Measurements from ENCODE around the gene DCTN4.

Gene DCTN4

DNA sequence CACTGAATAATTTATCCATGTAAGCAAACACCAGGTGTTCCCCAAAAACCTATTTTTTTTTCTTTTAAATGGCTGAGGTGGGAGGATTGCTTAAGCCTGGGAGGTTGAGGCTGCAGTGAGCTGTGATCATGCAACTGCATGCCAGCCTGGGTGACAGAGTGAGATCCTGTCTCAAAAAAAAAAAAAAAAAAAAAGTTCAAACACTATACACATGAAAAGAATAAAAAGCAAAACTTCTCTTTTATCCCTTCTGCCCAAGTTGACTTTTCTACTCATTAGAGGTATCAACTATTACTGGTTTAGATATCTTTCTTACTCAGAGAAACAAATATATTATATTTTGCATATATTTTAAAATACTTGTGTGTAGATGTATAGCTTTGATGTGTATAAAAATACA, 17.8 kb downstream of the DCTN4 start:
- DNase-seq (ENCODE audit: low read depth in 2 of 2), result no peak

DNA sequence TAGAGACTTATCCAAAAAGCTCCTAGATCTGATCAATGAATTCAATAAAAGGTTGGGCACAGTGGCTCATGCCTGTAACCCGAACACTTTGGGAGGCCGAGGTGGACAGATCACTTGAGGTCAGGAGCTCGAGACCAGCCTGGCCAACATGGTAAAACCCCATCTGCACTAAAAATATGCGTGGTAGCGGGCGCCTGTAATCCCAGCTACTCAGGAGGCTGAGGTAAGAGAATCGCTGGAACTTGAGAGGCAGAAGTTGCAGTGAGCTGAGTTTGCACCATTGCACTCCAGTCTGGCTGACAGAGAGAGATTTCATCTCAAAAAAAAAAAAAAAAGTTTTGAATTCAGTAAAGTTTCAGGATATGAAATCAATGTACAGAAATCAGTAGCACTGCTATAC, 20.0 kb downstream of the DCTN4 start:
- DNase-seq (ENCODE audit: low read depth in 2 of 2), result no peak

DNA sequence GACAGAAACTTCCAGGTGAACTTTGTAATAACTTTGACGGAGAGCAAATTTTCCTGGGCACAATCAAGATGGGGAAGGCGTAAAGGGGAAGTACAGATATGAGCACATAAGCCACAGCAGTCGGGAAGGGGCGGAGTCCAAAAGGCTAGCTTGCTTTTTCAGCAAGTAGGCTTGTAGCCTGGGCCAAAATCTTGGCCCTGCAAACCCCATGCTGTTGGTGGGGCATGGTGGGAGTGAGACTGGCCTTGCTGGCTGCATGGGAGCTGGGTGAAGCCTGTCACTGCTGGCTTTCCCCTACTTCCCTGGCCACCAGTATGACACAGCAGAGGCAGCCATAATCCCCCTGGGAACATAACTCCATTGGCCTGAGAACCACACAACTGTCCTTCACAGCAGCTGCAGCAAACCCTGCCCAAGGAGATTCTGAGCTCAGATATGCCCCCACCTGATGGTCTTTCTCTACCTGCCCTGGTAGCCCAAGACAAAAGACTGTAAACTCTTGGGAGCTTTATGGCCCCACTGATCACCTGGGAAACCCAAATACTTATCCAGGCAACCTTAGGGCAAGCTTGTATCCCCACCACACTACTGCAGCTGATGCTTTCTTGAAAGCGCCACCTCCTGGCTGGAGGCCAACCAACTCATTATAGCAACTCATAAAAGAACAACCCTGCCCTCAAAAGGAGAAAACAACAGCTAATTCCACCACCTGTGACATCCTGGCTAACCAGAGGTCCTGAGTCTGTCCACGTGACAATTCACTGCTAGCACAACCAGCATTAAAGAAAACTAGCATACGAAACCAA, 24.0 kb downstream of the DCTN4 start:
- DNase-seq (ENCODE audit: low read depth in 2 of 2), result no peak

DNA sequence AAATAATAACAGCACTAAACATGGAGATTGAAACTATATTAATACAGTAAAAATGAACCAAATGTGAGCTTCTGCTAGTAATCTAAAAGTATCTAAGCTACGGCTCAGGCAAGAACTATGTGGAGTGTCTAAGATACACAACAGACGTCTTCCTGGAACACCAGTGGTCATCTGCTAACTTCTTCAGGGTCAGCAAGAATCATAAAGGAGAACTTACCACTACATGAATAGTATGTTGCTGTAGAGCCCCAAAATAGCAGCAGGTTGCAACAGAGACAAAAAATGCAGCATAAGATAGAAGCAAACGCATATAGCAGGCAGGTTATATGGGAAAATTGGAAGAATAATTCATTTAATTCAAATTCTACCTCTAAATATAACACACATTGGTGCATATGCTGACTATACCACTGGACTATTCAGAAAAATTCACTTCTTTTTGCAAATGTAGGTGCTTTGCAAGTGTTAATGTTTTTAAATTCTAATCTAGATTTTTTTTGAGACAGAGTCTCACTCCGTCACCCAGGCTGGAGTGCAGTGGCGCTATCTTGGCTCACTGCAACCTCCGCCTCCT, 27.1 kb downstream of the DCTN4 start:
- no peak for DNase-seq (ENCODE audit: low read depth in 2 of 2)

DNA sequence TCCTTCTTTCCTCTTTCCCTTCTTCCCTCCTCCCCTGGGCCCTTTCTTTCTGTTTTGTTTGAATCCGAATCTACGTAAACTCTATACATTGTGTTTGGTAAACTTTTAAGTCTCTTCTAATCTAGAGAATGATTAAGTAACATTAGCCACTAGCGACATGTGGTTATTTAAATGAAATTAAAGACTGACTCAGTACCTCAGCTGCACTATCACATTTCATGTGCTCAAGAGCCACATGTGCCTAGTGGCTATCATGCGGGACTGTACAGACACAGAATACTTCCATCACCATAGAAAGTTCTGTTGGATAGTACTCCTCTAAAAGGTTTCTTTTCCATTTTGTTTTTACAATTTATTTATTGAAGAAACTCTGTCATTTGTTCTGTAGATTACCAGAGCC, 29.0 kb downstream of the DCTN4 start:
- no peak for DNase-seq (ENCODE audit: low read depth in 2 of 2)

DNA sequence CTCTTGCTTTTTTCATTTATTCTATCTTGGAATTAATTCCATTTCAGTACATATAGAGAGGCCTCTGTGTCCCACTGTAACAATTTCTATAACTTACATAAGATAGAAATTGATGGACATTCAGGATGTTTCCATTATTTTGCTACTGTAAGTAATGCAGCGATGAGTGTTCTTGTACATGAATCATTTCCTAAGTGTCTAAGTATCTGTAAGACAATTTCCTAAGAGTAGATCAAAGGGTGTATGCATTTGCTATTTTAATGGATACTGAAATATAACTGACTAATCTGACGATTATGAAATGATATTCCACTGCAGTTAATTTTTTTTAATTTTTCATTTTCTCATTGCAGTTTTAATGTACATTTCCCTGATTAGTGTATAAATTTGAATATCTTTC, 35.0 kb downstream of the DCTN4 start:
- DNase-seq (ENCODE audit: low read depth in 2 of 2), result no peak

DNA sequence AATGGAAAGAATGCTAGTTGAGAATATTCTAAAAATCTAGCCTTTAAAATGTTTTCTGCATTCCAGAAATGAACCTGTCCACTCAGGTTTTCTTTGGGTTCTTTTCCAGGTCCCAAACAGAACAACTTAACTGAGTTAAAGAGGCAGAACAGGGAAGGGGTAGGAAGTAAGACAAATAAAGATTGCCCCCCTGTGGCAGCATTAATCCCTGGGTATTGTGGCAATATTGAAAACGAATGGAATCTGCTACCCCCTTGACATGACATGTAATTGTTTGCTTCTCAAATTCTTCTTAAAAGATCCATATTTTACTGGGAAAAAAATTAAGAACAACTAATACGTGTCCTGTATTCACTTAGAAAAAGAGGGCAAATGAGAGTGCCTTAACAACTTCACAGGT, 48.7 kb downstream of the DCTN4 start:
- DNase-seq (ENCODE audit: low read depth in 2 of 2), result no peak

DNA sequence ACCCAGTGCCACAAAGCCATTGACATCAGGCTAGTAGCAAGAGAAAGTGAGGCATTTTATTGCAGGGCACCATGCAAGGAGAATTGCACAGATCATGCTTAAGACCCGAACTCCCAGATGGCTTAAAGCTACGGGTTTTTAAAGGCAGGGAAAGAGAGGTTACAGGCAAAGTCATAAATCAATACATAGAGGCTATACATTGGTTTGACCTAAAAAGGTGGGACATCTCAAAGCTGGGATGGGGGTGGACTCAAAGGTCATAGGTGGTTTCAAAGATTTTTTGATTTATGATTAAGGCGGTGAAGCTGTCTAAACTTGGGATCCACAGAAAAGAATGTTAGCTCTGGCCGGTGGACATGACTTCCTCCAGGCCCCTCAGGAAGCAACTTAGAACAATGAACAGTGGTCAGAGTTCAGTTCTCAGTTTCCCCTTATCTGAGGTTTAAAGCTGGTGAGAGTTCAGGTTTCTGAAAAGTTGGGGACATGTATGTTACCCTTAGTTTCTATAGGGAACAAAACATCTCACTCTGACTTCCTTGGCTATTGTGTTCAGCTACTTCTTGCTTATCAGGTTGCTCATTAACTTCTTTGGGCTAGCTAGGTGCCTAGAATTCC, 51.9 kb downstream of the DCTN4 start:
- DNase-seq (ENCODE audit: low read depth in 2 of 2), result no peak

DNA sequence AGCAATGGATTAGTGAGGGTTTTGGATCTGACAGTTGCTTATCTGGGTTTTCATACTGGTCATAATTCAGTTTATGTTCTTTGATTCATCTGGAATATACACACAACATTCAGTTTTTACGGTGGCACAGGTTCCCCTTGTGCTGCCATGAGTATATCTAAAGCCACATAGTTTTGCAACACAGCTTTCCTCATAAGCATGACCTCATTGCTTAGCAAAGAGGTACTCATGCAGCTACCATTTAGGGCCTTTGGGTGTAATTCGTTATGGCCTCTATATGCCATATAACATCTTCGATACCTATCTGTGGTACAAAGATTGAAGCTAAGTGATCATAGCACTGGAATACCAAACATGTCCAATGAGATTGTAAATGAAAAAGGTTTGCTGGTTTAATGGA, 55.1 kb downstream of the DCTN4 start:
- no peak for DNase-seq (ENCODE audit: low read depth in 2 of 2)

DNA sequence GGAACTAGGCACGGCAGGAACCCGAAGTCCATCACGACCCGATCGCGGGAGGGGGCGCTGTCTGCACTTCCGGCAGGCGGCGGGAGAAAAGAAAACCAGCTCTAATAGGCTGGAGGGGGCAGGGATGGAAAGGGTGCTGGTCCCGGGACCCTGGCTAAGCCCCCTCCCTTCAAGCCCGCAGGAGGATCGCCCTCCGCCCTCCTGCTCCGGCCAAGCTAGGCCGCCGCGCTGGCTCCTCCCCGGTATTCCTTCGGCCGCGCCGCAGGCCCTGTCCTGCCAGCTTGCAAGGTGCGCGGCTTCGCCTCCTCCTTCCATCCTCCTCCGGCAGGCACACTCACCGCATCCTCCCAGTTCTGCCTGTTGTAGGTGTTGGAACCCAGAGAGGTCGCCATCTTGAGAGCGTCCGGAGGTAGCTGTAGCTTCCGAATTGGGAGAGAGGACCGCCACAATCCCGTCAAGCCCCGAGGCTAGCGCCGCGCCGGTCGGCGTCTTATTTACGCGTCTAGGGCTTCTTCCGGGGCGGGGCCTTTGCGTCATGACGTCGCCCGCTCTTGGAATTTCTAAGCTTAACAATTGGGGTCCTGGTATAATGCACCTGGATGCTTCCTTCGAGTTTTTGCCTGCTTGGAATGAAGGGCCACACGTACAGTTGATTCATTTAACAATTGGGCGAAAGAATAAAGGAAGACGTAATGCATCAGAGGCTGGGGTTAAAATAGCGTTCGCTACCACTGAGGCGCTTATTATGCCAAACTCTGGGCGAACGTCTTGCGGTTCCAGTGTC, 58.0 kb downstream of the DCTN4 start, which contains the start of gene RBM22:
TSS of gene RBM22 (minus strand) at position 469 of the 784 bp plus-strand sequence. CDS start at position 392, 77 bp downstream.
- DNase-seq (ENCODE audit: low read depth in 2 of 2), result peak; percentile 56 to 65

DNA sequence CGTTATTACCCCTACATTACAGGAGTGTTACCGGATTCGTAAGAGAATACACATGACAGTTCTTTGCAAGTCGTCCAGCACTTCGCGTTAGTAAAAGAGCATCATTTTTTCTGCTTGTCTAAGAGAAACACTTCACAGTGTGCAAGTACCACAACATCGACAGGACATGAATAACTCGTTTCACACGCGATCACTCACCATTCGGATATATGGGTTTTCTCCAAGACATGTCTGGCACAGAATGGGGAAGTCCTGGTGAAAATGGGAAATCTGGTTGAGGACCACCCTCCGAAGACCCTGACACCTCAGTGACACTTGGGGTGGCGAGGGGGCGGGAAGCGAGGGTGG, 58.6 kb downstream of the DCTN4 start:
- DNase-seq (ENCODE audit: low read depth in 2 of 2), result no peak

DNA sequence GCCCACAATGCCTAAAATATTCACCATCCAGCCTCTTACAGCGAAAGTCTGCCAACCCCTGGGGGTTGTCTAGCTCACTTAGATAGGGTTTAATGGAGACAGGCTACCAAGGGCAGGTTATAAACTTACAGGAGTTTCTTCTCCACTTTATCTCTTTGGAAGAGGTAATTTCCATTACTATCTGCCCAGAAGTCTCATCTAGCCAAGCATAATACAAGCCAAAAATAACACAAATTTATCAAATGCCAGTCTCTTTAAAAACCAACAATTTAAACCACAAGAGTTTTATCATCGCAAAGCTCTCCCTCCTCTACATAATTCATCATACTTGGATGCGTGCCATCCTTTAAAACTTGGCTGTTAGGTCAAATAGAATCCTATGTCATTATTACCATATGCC, 64.2 kb downstream of the DCTN4 start:
- peak in 1 of 2 experiments; percentile 26 for DNase-seq (ENCODE audit: low read depth in 2 of 2)

DNA sequence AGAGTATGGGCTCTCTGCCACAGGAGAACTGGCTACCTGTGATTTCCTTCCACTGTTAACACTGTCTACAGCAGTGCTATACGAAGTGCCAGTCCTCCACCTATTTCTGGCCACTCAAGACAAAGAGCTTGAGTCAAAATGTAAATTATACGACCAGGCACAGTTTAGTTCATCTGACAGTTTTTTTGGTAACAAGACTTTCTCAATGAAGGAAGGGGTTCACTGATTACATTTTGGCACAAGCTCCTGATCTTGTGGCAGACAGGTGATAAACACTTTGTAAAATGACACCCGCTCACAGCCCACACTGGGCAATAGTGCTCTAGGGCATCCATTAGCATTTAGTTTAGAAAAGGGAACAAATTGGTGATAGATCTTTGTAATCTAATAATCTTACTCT, 66.5 kb downstream of the DCTN4 start:
- DNase-seq (ENCODE audit: low read depth in 2 of 2), result no peak

DNA sequence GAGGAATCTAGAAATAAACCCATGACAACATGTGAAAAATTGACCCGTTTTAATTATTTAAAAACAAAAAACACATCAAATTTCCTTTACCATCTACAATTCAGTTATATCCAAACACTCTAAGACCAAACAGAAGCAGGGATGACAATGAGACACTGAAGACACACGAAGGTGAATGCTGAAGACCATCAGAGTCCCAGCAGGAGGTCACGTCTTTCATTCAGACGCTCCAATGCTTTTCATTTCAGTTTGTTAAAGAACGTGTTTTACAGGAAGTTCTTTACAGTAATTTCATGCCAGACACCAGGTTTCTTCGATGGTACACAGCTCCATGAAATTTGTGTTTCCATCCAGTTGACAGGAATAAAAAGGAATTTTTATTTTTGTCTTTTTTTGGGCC, 68.1 kb downstream of the DCTN4 start:
- DNase-seq (ENCODE audit: low read depth in 2 of 2), result no peak

DNA sequence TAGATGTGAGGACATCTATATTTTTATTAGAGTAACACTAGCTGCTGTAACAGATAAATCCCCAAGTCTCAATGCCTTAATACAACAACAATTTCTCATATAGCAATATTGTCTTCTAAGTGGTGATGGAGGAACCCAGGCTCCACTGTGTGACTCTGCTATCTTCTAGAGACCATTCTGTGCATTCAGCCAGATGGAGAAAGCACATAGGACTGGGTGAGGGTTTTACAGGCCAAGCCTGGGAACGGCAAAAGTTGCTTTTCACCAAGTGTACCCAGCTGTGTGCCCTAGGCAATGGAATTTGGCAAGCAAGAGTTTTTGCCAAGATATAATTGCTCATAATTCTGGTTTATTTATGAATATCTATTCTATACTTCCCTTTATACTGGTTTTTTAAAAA, 69.7 kb downstream of the DCTN4 start:
- no peak for DNase-seq (ENCODE audit: low read depth in 2 of 2)

DNA sequence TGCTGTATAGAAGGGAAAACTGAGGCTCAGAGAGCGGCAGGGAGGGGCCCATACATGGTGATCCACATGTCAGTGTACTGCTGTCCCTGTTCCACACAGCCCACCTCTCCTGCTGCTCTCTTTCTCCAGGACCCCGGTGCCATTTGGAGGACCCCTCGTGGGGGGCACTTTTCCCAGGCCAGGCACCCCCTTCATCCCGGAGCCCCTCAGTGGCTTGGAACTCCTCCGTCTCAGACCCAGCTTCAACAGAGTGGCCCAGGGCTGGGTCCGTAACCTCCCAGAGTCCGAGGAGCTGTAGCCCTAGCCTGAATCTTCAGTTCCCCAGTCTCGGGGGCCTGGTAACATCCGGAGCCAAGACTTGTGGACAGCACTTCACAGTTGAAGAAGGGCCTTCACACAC, 82.2 kb downstream of the DCTN4 start:
- no peak for DNase-seq (ENCODE audit: low read depth in 2 of 2)

DNA sequence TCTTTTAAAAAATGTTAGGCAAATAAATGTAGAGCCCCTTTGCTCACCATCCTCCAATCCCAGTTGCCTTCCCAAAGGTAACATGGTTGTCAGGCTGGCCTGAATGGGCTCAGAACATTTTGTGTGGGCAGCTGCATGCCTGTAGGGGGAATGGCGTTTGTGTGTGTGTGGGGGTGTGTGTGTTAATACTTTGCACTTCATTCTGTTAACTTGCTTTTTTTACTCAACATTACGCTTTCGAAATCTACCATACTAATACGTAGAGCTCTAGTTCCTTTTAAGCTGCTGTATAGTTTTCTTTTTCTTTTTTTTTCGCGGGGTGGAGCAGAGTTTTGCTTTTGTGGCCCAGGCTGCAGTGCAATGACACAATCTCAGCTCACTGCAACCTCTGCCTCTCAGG, 83.7 kb downstream of the DCTN4 start:
- DNase-seq (ENCODE audit: low read depth in 2 of 2), result no peak

DNA sequence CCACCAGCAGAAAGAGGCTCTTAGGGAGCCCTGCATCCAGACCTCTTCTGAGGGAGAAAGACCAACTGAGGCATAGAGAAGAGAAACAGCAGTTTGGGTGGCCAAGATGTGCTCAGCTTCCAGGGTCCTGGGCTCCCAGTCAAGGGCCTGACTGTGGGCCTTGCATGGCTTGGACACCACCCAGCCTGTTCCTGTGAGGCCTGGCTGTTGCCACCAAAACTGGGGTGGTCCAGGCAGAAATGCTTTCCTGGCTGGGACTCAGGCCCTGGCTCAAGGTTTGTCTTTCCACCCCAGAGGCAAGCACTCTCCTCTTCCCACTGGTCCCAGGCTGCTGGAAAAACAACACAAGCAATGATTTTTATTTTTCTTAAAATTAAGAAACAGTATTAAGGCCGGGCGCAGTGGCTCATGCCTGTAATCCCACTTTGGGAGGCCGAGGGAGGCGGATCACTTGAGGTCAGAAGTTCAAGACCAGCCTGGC, 84.4 kb downstream of the DCTN4 start:
- DNase-seq (ENCODE audit: low read depth in 2 of 2), result no peak

DNA sequence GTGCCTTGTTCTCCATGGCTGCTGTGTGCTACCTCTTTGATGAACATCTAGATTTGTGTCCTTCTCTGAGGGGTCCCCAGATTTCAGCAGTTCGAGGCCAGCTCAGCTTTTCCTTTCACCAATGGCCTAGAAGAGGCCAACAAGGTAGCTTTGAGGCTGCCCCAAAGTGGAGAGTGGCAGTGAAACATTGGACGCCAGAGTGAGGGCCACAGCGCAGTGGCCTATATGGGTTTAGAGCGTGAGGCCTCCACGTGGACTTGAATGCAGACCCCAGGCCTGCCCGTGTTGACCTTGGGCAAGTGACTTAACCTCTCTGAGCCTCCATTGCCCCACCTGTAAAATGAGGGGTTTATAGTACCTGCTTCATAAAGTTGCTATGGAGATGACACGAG, 85.9 kb downstream of the DCTN4 start:
- DNase-seq (ENCODE audit: low read depth in 2 of 2), result no peak

DNA sequence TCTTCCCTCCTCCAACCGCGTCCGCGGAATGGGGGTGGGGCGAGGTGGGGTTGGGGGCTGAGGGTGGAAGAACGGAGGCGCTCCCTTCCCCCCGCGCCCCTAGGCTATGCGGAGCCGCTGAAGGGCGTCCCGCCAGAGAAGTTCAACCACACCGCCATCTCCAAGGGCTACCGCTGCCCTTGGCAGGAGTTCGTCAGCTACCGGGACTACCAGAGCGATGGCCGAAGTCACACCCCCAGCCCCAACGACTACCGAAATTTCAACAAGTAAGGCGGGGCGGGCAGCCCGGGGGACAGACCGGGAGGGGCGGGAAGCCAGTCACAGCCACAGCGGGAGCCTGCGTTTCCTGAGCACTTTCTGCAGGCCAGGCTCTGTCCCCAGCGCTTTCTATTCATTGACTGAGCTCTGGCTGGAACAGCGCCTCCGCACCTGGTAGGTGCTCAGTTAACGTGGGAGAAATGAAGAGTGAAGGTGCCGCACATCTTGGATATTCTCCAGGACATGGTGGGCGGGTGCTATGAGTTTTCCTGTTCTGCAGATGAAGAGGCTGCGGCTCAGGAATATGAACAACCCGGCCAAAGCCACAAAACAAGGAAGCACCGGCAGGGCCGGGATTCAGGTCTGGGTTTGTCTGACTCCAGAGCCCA, 86.5 kb downstream of the DCTN4 start:
- no peak for DNase-seq (ENCODE audit: low read depth in 2 of 2)

DNA sequence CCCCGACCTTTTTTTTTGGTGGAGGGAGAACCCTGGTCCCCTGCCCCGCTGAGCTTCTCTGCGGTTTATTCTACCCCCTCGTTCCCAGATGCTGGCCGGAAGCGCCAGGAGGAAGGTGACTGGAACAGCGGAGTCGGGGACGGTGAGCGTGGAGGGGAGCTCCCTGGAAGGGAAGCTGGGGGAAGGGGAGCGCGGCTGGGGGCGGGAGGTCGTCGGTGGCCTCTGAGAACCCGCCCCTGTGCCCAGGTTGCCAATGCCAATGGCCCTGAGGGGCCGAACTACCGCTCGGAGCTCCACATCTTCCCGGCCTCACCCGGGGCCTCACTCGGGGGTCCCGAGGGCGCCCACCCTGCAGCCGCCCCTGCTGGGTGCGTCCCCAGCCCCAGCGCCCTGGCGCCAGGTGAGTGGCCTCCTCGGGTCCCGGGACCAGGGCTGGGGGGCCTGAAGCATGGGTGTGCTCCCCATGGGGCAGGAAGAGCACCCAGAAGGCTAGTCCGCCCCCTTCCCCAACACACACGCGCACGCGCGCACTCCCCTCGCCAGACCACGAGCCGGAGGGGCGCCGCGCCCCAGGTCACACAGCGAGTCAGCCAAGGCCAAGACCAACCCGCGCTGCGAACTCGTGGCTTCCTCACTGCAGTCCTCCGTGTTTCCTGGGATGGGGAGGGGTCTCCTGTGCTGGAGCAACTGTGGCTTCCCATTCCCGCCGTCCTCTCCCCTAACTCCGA, 87.1 kb downstream of the DCTN4 start:
- no peak for DNase-seq (ENCODE audit: low read depth in 2 of 2)
